Measurements from ENCODE around the gene KRTAP10-12. TPM values are rescaled to one million over a fixed set of nuclear protein-coding genes. Genes with fewer than 3 reads are reported as not detected.

The KRTAP10-12 gene
- total RNA-seq, 1 experiment from 2014 or later, result not detected

DNA sequence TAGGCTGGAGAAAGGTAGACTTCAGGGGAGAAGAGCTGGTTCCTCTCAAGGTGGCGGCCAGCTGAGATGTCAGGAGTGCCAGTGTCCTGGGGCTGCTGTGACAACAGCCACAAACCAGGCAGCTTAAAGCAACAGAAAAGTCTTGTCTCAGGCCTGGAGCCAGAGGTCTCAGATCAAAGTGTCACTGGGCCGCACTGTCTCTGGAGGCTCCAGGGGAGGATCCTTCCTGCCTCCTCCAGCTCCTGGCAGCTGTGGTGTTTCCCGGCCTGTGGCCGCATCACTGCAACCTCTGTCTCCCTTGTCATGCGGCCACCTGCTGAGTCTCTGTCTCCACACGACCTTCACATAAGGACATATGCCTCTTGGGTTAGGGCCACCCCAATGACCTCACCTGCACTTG is 38.8 kb downstream of the KRTAP10-12 start:
- POLR2A ChIA-PET, result no interaction called here
- no peaks in the 10 kb centered on the region for H3K36me3 Mint-ChIP-seq (ENCODE audit: insufficient read depth, unreplicated experiment)
- no TSS peak for BruUV-seq (replicated peaks)
- DNase-seq (ENCODE audit: unreplicated experiment), result no peak
- no peak overlapping the region for H3K27ac Mint-ChIP-seq (ENCODE audit: low read depth, unreplicated experiment)
- H3K4me1 Mint-ChIP-seq (ENCODE audit: insufficient read depth, unreplicated experiment), result peaks cover 7% of the 10 kb centered on the region
- TF ChIP-seq, protein P1, sequence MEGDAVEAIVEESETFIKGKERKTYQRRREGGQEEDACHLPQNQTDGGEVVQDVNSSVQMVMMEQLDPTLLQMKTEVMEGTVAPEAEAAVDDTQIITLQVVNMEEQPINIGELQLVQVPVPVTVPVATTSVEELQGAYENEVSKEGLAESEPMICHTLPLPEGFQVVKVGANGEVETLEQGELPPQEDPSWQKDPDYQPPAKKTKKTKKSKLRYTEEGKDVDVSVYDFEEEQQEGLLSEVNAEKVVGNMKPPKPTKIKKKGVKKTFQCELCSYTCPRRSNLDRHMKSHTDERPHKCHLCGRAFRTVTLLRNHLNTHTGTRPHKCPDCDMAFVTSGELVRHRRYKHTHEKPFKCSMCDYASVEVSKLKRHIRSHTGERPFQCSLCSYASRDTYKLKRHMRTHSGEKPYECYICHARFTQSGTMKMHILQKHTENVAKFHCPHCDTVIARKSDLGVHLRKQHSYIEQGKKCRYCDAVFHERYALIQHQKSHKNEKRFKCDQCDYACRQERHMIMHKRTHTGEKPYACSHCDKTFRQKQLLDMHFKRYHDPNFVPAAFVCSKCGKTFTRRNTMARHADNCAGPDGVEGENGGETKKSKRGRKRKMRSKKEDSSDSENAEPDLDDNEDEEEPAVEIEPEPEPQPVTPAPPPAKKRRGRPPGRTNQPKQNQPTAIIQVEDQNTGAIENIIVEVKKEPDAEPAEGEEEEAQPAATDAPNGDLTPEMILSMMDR (IDR thresholded peaks at IDR 0.05; ENCODE audit: unreplicated experiment), result no peak
- CTCF ChIA-PET, result interaction anchor here (0.6 kb wide), 1 partner anchor 10 kb away, joined by 3 read pairs; no protein-coding TSS in a partner anchor
- H3K4me3 Mint-ChIP-seq (ENCODE audit: unreplicated experiment), result no peak overlapping the region
- peaks cover 18% of the 10 kb centered on the region for H3K27me3 Mint-ChIP-seq (ENCODE audit: insufficient read depth, unreplicated experiment)
- H3K9me3 Mint-ChIP-seq (ENCODE audit: unreplicated experiment), result no peaks in the 10 kb centered on the region
- intact Hi-C loops (cut with micrococcal nuclease), result no loop called here

DNA sequence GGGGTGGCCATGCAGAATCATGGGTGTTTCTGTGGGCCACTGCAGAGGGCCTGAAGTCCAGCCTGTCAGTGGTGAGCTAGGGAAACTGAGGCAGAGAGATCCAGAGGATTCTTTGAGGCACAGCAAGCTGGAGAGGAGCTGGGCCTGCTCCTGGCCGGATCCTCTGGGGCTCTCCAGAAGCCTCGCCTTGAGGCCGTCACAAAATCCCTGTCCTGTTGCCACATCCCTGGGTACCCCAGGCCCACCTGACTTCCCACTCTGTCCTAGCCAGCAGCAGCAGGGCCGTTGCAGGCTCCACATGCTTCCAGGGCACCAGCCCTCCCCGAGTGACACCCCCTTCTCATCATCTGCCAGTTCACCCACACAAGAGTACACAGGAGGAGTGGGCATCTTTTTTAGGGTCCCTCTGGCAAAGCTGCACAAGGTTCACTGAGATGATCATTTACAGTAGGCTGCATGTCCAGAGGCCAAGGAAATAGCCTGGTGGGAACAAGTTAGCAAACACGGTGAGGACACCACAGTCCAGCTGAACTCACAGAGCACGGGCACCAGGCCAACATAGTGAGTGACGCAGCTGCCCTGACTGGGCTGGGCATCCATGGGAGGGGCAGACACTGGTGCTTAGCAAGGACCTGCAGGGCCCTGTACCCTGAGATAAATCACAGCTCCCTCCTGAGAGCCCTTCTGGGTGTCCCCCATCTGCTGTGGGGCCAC is 39.5 kb downstream of the KRTAP10-12 start:
- DNase-seq (ENCODE audit: unreplicated experiment), result peak; percentile 97
- Mint-ChIP-seq H3K27ac (ENCODE audit: low read depth, unreplicated experiment) (no peak overlapping the region), H3K27me3 (ENCODE audit: insufficient read depth, unreplicated experiment) (peaks cover 12% of the 10 kb centered on the region), H3K9me3 (ENCODE audit: unreplicated experiment) (no peaks in the 10 kb centered on the region), H3K4me1 (ENCODE audit: insufficient read depth, unreplicated experiment) (peaks cover 7% of the 10 kb centered on the region), H3K4me3 (ENCODE audit: unreplicated experiment) (no peak overlapping the region), H3K36me3 (ENCODE audit: insufficient read depth, unreplicated experiment) (no peaks in the 10 kb centered on the region)
- BruUV-seq (replicated peaks), result no TSS peak
- TF ChIP-seq, protein P1 (IDR thresholded peaks at IDR 0.05; ENCODE audit: unreplicated experiment), result no peak
- ChIA-PET CTCF (no interaction called here), POLR2A (no interaction called here)
- intact Hi-C loops (cut with micrococcal nuclease), result no loop called here

DNA sequence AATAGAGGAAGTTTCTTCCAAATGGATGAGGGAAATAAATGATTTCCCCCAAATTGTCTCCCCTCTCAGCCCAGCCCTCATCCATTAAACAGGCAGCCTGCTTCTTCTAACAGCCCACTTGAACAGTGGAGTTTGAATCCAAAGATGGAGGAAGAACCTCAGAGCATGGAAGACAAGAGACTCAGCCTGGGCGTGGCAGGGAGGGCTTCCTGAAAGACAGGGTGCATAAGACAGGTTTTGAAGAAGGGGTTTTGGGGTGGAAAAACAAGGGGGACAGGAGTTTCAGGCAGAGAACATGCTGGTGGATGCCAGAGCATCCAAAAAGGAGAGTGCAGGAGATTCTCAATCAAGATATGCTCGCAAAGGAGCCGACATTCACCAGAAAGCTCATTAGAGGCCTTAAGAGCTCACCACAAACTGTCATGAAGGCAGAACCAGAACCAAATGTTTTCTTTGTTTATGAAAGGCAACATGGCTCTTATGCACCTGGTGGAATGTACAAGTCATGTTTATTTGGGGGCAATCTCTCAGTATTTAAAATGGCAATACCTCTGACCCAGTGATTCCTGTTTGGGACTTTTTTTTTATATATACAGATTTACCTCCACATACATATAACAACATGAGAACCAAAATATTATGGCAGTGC is 40.9 kb downstream of the KRTAP10-12 start:
- no peaks in the 10 kb centered on the region for H3K9me3 Mint-ChIP-seq (ENCODE audit: unreplicated experiment)
- ChIA-PET CTCF (interaction anchor here (1.5 to 5.1 kb wide), 2 partner anchors 28 to 227 kb away, joined by 6 to 60 read pairs; no protein-coding TSS in a partner anchor), POLR2A (no interaction called here)
- peaks cover 7% of the 10 kb centered on the region for H3K4me1 Mint-ChIP-seq (ENCODE audit: insufficient read depth, unreplicated experiment)
- intact Hi-C loops (cut with micrococcal nuclease), result no loop called here
- no peak overlapping the region for H3K4me3 Mint-ChIP-seq (ENCODE audit: unreplicated experiment)
- no TSS peak for BruUV-seq (replicated peaks)
- no peaks in the 10 kb centered on the region for H3K36me3 Mint-ChIP-seq (ENCODE audit: insufficient read depth, unreplicated experiment)
- H3K27me3 Mint-ChIP-seq (ENCODE audit: insufficient read depth, unreplicated experiment), result no peaks in the 10 kb centered on the region
- DNase-seq (ENCODE audit: unreplicated experiment), result no peak
- TF ChIP-seq, protein P1 (IDR thresholded peaks at IDR 0.05; ENCODE audit: unreplicated experiment), result no peak
- no peak overlapping the region for H3K27ac Mint-ChIP-seq (ENCODE audit: low read depth, unreplicated experiment)

DNA sequence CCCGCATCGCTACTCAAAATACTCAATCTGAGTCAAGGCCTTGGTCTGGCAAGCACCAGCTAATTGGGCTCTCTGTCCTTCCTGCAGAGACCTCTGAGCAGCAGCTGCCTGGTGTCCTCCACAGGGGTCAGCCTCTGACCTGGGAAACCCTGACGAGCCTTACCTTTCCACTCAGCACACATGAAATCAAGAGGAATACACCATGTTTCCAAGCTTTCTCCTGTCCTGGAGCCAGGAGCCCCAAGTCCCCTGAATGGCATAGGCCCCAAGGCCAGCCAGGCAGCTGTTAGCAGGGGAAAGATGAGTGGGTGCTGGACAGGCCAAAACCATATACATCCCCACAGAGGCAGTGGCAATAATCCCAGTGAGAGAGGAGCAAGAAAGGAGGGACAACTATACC is 41.6 kb downstream of the KRTAP10-12 start:
- H3K4me1 Mint-ChIP-seq (ENCODE audit: insufficient read depth, unreplicated experiment), result peaks cover 7% of the 10 kb centered on the region
- intact Hi-C loops (cut with micrococcal nuclease), result no loop called here
- no peak for DNase-seq (ENCODE audit: unreplicated experiment)
- TF ChIP-seq, protein P1 (IDR thresholded peaks at IDR 0.05; ENCODE audit: unreplicated experiment), result no peak
- POLR2A ChIA-PET, result no interaction called here
- H3K27ac Mint-ChIP-seq (ENCODE audit: low read depth, unreplicated experiment), result no peak overlapping the region
- no peaks in the 10 kb centered on the region for H3K36me3 Mint-ChIP-seq (ENCODE audit: insufficient read depth, unreplicated experiment)
- no peak overlapping the region for H3K4me3 Mint-ChIP-seq (ENCODE audit: unreplicated experiment)
- CTCF ChIA-PET, result interaction anchor here (0.9 to 5.1 kb wide), 3 partner anchors 27 to 228 kb away, joined by 4 to 60 read pairs (median 6); no protein-coding TSS in a partner anchor
- no TSS peak for BruUV-seq (replicated peaks)
- H3K9me3 Mint-ChIP-seq (ENCODE audit: unreplicated experiment), result no peaks in the 10 kb centered on the region
- no peaks in the 10 kb centered on the region for H3K27me3 Mint-ChIP-seq (ENCODE audit: insufficient read depth, unreplicated experiment)

Data from MCF 10A (cell line).